IMR-90 (cell line): Measurements from ENCODE around the gene SIN3B. TPM values are rescaled to one million over a fixed set of nuclear protein-coding genes. Genes with fewer than 3 reads are reported as not detected.

Experiments used
- ATAC-seq: fragments of 200-7000 bp; cut with Tn5 transposase; 2 replicates; pipeline ENCODE4 v1.9.1; 2020; ENCODE audit warnings: low read depth, mild to moderate bottlenecking, moderate library complexity
- BruUV-seq: library from RNA; stranded (reverse); fragments of 400-500 nt; replicated peaks from 2 replicates; lab custom pipeline; 2021; lab: Mats Ljungman, UMichigan
- CTCF ChIA-PET: fragments of 300-600 bp; formaldehyde crosslinking; extraction: SDS; loops from one replicate; lab custom pipeline; 2021; ENCODE audit warnings: antibody characterized with exemption; lab: Yijun Ruan, JAX
- POLR2A ChIA-PET: fragments of 300-600 bp; sonication (Branson Sonifier 250); formaldehyde crosslinking; loops from one replicate; lab custom pipeline; 2022; ENCODE audit warnings: antibody characterized with exemption; ENCODE audit not compliant: unreplicated experiment; lab: Charles Lee
- DNase-seq: peaks from one replicate; pipeline ENCODE4 v3.0.0; 2013
- H2AFZ ChIP-seq: replicated peaks from 2 replicates; pipeline ENCODE3; 2013; ENCODE audit warnings: low read length, mild to moderate bottlenecking; ENCODE audit not compliant: poor library complexity
- H2AK5ac ChIP-seq: 2 replicates; pipeline ENCODE4 v1.6.1; 2013; ENCODE audit warnings: low read depth, low read length, inconsistent platforms
- H2AK9ac ChIP-seq: replicated peaks from 2 replicates; pipeline ENCODE3; 2013; ENCODE audit warnings: mild to moderate bottlenecking, low read depth, low read length, moderate library complexity; ENCODE audit not compliant: poor library complexity
- H2BK120ac ChIP-seq: 2 replicates; pipeline ENCODE4 v1.6.1; 2013; ENCODE audit warnings: low read depth, low read length, inconsistent platforms
- H2BK15ac ChIP-seq: 3 replicates; pipeline ENCODE4 v1.6.1; 2013; ENCODE audit warnings: low read depth, low read length, inconsistent platforms
- H2BK20ac ChIP-seq: 2 replicates; pipeline ENCODE4 v1.6.1; 2013; ENCODE audit warnings: low read depth, mild to moderate bottlenecking, inconsistent platforms, low read length, moderate library complexity
- H2BK5ac ChIP-seq: 2 replicates; pipeline ENCODE4 v1.6.1; 2013; ENCODE audit warnings: mild to moderate bottlenecking, low read depth, low read length, inconsistent platforms; ENCODE audit not compliant: poor library complexity, severe bottlenecking
- H3K14ac ChIP-seq: replicated peaks from 2 replicates; pipeline ENCODE4 v1.6.1; 2013; ENCODE audit warnings: low read depth, low read length, inconsistent platforms
- H3K18ac ChIP-seq: 2 replicates; pipeline ENCODE4 v1.6.1; 2013; ENCODE audit warnings: low read depth, low read length, control low read depth
- H3K23ac ChIP-seq: 2 replicates; pipeline ENCODE4 v1.6.1; 2013; ENCODE audit warnings: low read depth, low read length, inconsistent platforms
- H3K27ac ChIP-seq: 2 replicates; pipeline ENCODE4 v1.5.1; 2013; ENCODE audit warnings: mild to moderate bottlenecking, control low read depth, low read length; ENCODE audit not compliant: insufficient read depth
- H3K27me3 ChIP-seq: 2 replicates; pipeline ENCODE4 v1.6.1; 2013; ENCODE audit warnings: low read length; ENCODE audit not compliant: control insufficient read depth, insufficient read depth
- H3K36me3 ChIP-seq: 2 replicates; pipeline ENCODE4 v1.6.1; 2013; ENCODE audit warnings: low read length, mixed read lengths; ENCODE audit not compliant: control insufficient read depth, insufficient read depth
- H3K4ac ChIP-seq: 2 replicates; pipeline ENCODE4 v1.6.1; 2013; ENCODE audit warnings: low read depth, low read length, inconsistent platforms
- H3K4me1 ChIP-seq: 2 replicates; pipeline ENCODE4 v1.6.1; 2013; ENCODE audit warnings: low read length, mixed read lengths; ENCODE audit not compliant: control insufficient read depth, insufficient read depth
- H3K4me2 ChIP-seq: 2 replicates; pipeline ENCODE4 v1.6.1; 2013; ENCODE audit warnings: low read depth, mild to moderate bottlenecking, control low read depth, low read length, moderate library complexity
- H3K4me3 ChIP-seq: 2 replicates; pipeline ENCODE4 v1.5.1; 2013; ENCODE audit warnings: low read depth, mild to moderate bottlenecking, control low read depth, low read length, moderate library complexity; ENCODE audit not compliant: insufficient read depth
- H3K56ac ChIP-seq: 2 replicates; pipeline ENCODE4 v1.6.1; 2013; ENCODE audit warnings: low read length, inconsistent platforms; ENCODE audit not compliant: insufficient read depth; ENCODE audit errors: extremely low read depth
- H3K79me1 ChIP-seq, 2 experiments: 2 replicates each; pipeline ENCODE4 v1.6.1; 2013; ENCODE audit warnings: low read length in 2 of 2, inconsistent platforms in 1 of 2, low read depth in 1 of 2
- H3K9ac ChIP-seq: 2 replicates; pipeline ENCODE4 v1.6.1; 2013; ENCODE audit warnings: low read depth, low read length, control low read depth
- H3K9me1 ChIP-seq: 2 replicates; pipeline ENCODE4 v1.6.1; 2013; ENCODE audit warnings: low read length, inconsistent platforms; ENCODE audit not compliant: insufficient read depth
- H3K9me3 ChIP-seq: 2 replicates; pipeline ENCODE4 v1.6.1; 2013; ENCODE audit warnings: low read length; ENCODE audit not compliant: control insufficient read depth, insufficient read depth
- H4K20me1 ChIP-seq: 2 replicates; pipeline ENCODE4 v1.6.1; 2013; ENCODE audit warnings: low read length, inconsistent platforms; ENCODE audit not compliant: insufficient read depth
- H4K5ac ChIP-seq: 2 replicates; pipeline ENCODE4 v1.6.1; 2013; ENCODE audit warnings: mild to moderate bottlenecking, low read depth, low read length, control low read depth
- H4K8ac ChIP-seq, 2 experiments: 2 replicates each; pipeline ENCODE4 v1.6.1; 2013; ENCODE audit warnings: low read depth in 2 of 2, low read length in 2 of 2, control low read depth in 1 of 2, inconsistent platforms in 1 of 2
- H4K91ac ChIP-seq: 2 replicates; pipeline ENCODE4 v1.6.1; 2013; ENCODE audit warnings: low read depth, low read length, inconsistent platforms; ENCODE audit not compliant: insufficient read depth
- BHLHE40 ChIP-seq: fragments of 150-350 bp; IDR thresholded peaks from 2 replicates; pipeline ENCODE4 v1.6.1; 2016; ENCODE audit warnings: mild to moderate bottlenecking, low read depth, low read length
- CEBPB ChIP-seq: IDR thresholded peaks from 2 replicates; pipeline ENCODE4 v1.6.1; 2012; ENCODE audit warnings: low read depth, low read length, improper control_type of control experiment
- CHD1 ChIP-seq: IDR thresholded peaks from 2 replicates; pipeline ENCODE4 v1.6.1; 2012; ENCODE audit warnings: low read depth, low read length, improper control_type of control experiment
- CTCF ChIP-seq: conservative IDR thresholded peaks from 2 replicates; pipeline ENCODE4 v1.5.1; 2012; ENCODE audit warnings: mild to moderate bottlenecking, low read depth, low read length, improper control_type of control experiment
- ELK1 ChIP-seq: fragments of 150-350 bp; IDR thresholded peaks from 2 replicates; pipeline ENCODE4 v1.6.1; 2016; ENCODE audit warnings: low read depth, mild to moderate bottlenecking, low read length, moderate library complexity, borderline replicate concordance
- FOS ChIP-seq: fragments of 150-350 bp; IDR thresholded peaks from 2 replicates; pipeline ENCODE4 v1.6.1; 2016; ENCODE audit warnings: low read depth, low read length
- MAFK ChIP-seq: IDR thresholded peaks from 2 replicates; pipeline ENCODE4 v1.6.1; 2012; ENCODE audit warnings: low read depth, low read length, improper control_type of control experiment
- MAZ ChIP-seq: IDR thresholded peaks from 2 replicates; pipeline ENCODE4 v1.6.1; 2012; ENCODE audit warnings: low read depth, mild to moderate bottlenecking, low read length, improper control_type of control experiment, moderate library complexity, borderline replicate concordance
- POLR2A ChIP-seq: IDR thresholded peaks from 2 replicates; pipeline ENCODE4 v1.6.1; 2012; ENCODE audit warnings: mild to moderate bottlenecking, low read depth, low read length
- RAD21 ChIP-seq: IDR thresholded peaks from 2 replicates; pipeline ENCODE4 v1.6.1; 2012; ENCODE audit warnings: low read length, improper control_type of control experiment
- RFX5 ChIP-seq: IDR thresholded peaks from 2 replicates; pipeline ENCODE4 v1.8.0; 2012; ENCODE audit warnings: low read depth, mild to moderate bottlenecking, low read length, moderate library complexity
- SMC3 ChIP-seq: fragments of 150-350 bp; IDR thresholded peaks from 2 replicates; pipeline ENCODE4 v1.6.1; 2016; ENCODE audit warnings: low read depth, mild to moderate bottlenecking, antibody characterized with exemption, low read length, moderate library complexity
- USF2 ChIP-seq: fragments of 150-350 bp; IDR thresholded peaks from 2 replicates; pipeline ENCODE4 v1.6.1; 2017; ENCODE audit warnings: mild to moderate bottlenecking, antibody characterized with exemption, low read length, low read depth
- WGBS, 2 experiments: methylation state at CpG; one replicate each; pipeline versions ENCODE4 v1.1.5 to v1.1.7; 2013; ENCODE audit warnings: missing lambda C conversion rate in 2 of 2; ENCODE audit not compliant: insufficient read length in 1 of 2; ENCODE audit errors: extremely low coverage in 2 of 2; 5-methylcytosine and 5-hydroxymethylcytosine counted together
- dilution Hi-C: fragments of 300-500 bp; cut with HindIII; formaldehyde crosslinking; loops from one replicate; pipeline ENCODE4 v1.14.3; 2018; ENCODE audit warnings: low sequenced_read_pairs; ENCODE audit not compliant: unreplicated experiment
- in situ Hi-C: fragments of 300-500 bp; cut with MboI; formaldehyde crosslinking; loops from 3 replicates; pipeline ENCODE4 v1.14.3; 2019; ENCODE audit warnings: low sequenced_read_pairs, inconsistent platforms, mixed read lengths
- intact Hi-C: fragments of 100-400 bp; cut with micrococcal nuclease; formaldehyde crosslinking; loops from 2 replicates; pipeline ENCODE4 v1.10.0; 2022
- polyA plus RNA-seq, 3 experiments: library from polyadenylated mRNA; depleted of rRNA; stranded (reverse); fragments of >200 nt; gene quantifications; 2 replicates each; pipeline ENCODE4 v1.2.3, GENCODE V29; 2012; ENCODE audit warnings: low replicate concordance in 1 of 3
- total RNA-seq: library from RNA; depleted of rRNA; stranded (reverse); fragments of >200 nt; gene quantifications from 2 replicates; pipeline ENCODE4 v1.2.3, GENCODE V29; 2012

Gene SIN3B
- total and polyA plus RNA-seq, 2 of the 4 experiments (the other 2 are of a cell fraction) = 7.9 to 40.0 TPM

- TF ChIP-seq CTCF (no peak), MAFK (no peak), SMC3 (no peak), CHD1 (no peak), FOS (no peak), RFX5 (no peak), POLR2A (no peak), MAZ (no peak), CEBPB (no peak), USF2 (no peak), ELK1 (no peak), BHLHE40 (no peak), RAD21 (no peak)
- no peak overlapping the region for H4K8ac ChIP-seq
- H2AK9ac ChIP-seq = no peak overlapping the region
- no peak overlapping the region for H3K4me2 ChIP-seq
- no peak overlapping the region for H3K27ac ChIP-seq
- H3K23ac ChIP-seq = no peak overlapping the region
- no peak for ATAC-seq
- H3K56ac ChIP-seq = no peak overlapping the region
- H4K91ac ChIP-seq = no peak overlapping the region
- H2AFZ ChIP-seq = no peak overlapping the region
- no peak overlapping the region for H4K5ac ChIP-seq
- H2BK20ac ChIP-seq = no peak overlapping the region
- DNase-seq = no peak
- H2BK15ac ChIP-seq = no peak overlapping the region
- ChIA-PET POLR2A (no interaction called here), CTCF (no interaction called here)
- peaks cover 22% of the 10 kb centered on the region for H3K9me3 ChIP-seq
- intact Hi-C loops (no loop called here), in situ Hi-C loops (no loop called here), dilution Hi-C loops (no loop called here)
- no peaks in the 10 kb centered on the region for H3K79me1 ChIP-seq
- H3K4ac ChIP-seq = no peak overlapping the region
- H3K18ac ChIP-seq = no peak overlapping the region
- WGBS, 2 experiments = 94% methylated on average over 2 of the region's 3 CpGs; no CpG with 5 or more reads in 1 of the 2 experiments
- H3K4me1 ChIP-seq = no peaks in the 10 kb centered on the region
- no peak overlapping the region for H2BK5ac ChIP-seq
- no peak overlapping the region for H2BK120ac ChIP-seq
- no peaks in the 10 kb centered on the region for H4K20me1 ChIP-seq
- no TSS peak for BruUV-seq
- peaks cover 22% of the 10 kb centered on the region for H3K36me3 ChIP-seq
- H3K27me3 ChIP-seq = no peaks in the 10 kb centered on the region
- no peak overlapping the region for H3K9ac ChIP-seq
- no peak overlapping the region for H2AK5ac ChIP-seq
- no peak overlapping the region for H3K14ac ChIP-seq
- H3K4me3 ChIP-seq = no peak overlapping the region
- H3K9me1 ChIP-seq = no peaks in the 10 kb centered on the region
Observed at GRCh38 chr19:16883522-16883921, 54.3 kb downstream of the SIN3B start.
